Neuronal stem cell (in vitro differentiated cells): ENCODE data around the gene EPHA2.

Experiments
- DNase-seq: peaks from one replicate; pipeline ENCODE4 v3.0.0-alpha.2; 2013; ENCODE audit warnings: low spot score
- H2AFZ ChIP-seq: one replicate; pipeline ENCODE4 v1.6.1; 2013; ENCODE audit warnings: mild to moderate bottlenecking, low read length, inconsistent platforms
- H2AK5ac ChIP-seq: 2 replicates; pipeline ENCODE4 v1.6.1; 2013; ENCODE audit warnings: low read depth, mild to moderate bottlenecking, inconsistent platforms, low read length, moderate library complexity, mixed read lengths
- H2BK120ac ChIP-seq: 2 replicates; pipeline ENCODE4 v1.6.1; 2013; ENCODE audit warnings: low read depth, mild to moderate bottlenecking, inconsistent platforms, low read length, moderate library complexity, mixed read lengths
- H2BK12ac ChIP-seq: one replicate; pipeline ENCODE4 v1.6.1; 2013; ENCODE audit warnings: low read length, inconsistent platforms
- H2BK15ac ChIP-seq: 2 replicates; pipeline ENCODE4 v1.6.1; 2013; ENCODE audit warnings: mild to moderate bottlenecking, low read length, inconsistent platforms, mixed read lengths
- H2BK5ac ChIP-seq: one replicate; pipeline ENCODE4 v1.6.1; 2013; ENCODE audit warnings: inconsistent platforms, mild to moderate bottlenecking, low read length, moderate library complexity
- H3K14ac ChIP-seq: one replicate; pipeline ENCODE4 v1.6.1; 2013; ENCODE audit warnings: low read length, inconsistent platforms
- H3K18ac ChIP-seq: 2 replicates; pipeline ENCODE4 v1.6.1; 2013; ENCODE audit warnings: low read length, inconsistent platforms
- H3K23ac ChIP-seq: 2 replicates; pipeline ENCODE4 v1.6.1; 2013; ENCODE audit warnings: low read depth, mild to moderate bottlenecking, mixed read lengths, low read length, inconsistent platforms; ENCODE audit not compliant: poor library complexity
- H3K27ac ChIP-seq: replicated peaks from 3 replicates; pipeline ENCODE4 v1.5.1; 2013; ENCODE audit warnings: low read length, inconsistent platforms
- H3K27me3 ChIP-seq, 3 experiments: 2 replicates each; pipeline ENCODE4 v1.6.1; 2013; ENCODE audit warnings: low read length in 3 of 3, mild to moderate bottlenecking in 2 of 3, inconsistent platforms in 1 of 3, low read depth in 1 of 3, mixed read lengths in 1 of 3, moderate library complexity in 1 of 3; ENCODE audit not compliant: control insufficient read depth in 3 of 3, insufficient read depth in 3 of 3
- H3K36me3 ChIP-seq, 2 donors: replicated peaks in 1 of 2; 2 replicates each; pipeline ENCODE4 v1.6.1; 2013; ENCODE audit warnings: low read length in 2 of 2; ENCODE audit not compliant: control insufficient read depth in 2 of 2, insufficient read depth in 2 of 2
- H3K4ac ChIP-seq: 2 replicates; pipeline ENCODE4 v1.6.1; 2013; ENCODE audit warnings: inconsistent platforms, mild to moderate bottlenecking, low read length, moderate library complexity
- H3K4me1 ChIP-seq, 2 donors: 1 replicate in 1 of 2; 2 replicates in 1 of 2; pipeline ENCODE4 v1.6.1; 2013; ENCODE audit warnings: low read length in 2 of 2, low read depth in 1 of 2; ENCODE audit not compliant: control insufficient read depth in 2 of 2, insufficient read depth in 1 of 2
- H3K4me2 ChIP-seq: one replicate; pipeline ENCODE4 v1.6.1; 2013; ENCODE audit warnings: mild to moderate bottlenecking, low read length, inconsistent platforms; ENCODE audit not compliant: insufficient read depth, poor library complexity, severe bottlenecking
- H3K4me3 ChIP-seq, 2 donors: 2 replicates each; pipeline ENCODE4 v1.5.1; 2013; ENCODE audit warnings: low read length in 2 of 2, mild to moderate bottlenecking in 2 of 2, inconsistent platforms in 1 of 2, moderate library complexity in 1 of 2
- H3K79me1 ChIP-seq: one replicate; pipeline ENCODE4 v1.6.1; 2013; ENCODE audit warnings: low read depth, mild to moderate bottlenecking, inconsistent platforms, low read length, moderate library complexity
- H3K9ac ChIP-seq: one replicate; pipeline ENCODE4 v1.6.1; 2013; ENCODE audit warnings: mild to moderate bottlenecking, low read depth, low read length, inconsistent platforms; ENCODE audit not compliant: poor library complexity
- H3K9me3 ChIP-seq, 2 donors: replicated peaks in 1 of 2; 2 replicates each; pipeline versions ENCODE3 to v1.6.1; 2013; ENCODE audit warnings: low read length in 2 of 2, mild to moderate bottlenecking in 2 of 2, inconsistent platforms in 1 of 2, low read depth in 1 of 2, mixed read lengths in 1 of 2, moderate library complexity in 1 of 2; ENCODE audit not compliant: control insufficient read depth in 2 of 2, insufficient read depth in 1 of 2
- H4K8ac ChIP-seq: one replicate; pipeline ENCODE4 v1.6.1; 2013; ENCODE audit warnings: low read depth, mild to moderate bottlenecking, inconsistent platforms, low read length, moderate library complexity
- H4K91ac ChIP-seq: one replicate; pipeline ENCODE4 v1.6.1; 2013; ENCODE audit warnings: low read length, low read depth, mild to moderate bottlenecking, inconsistent platforms; ENCODE audit not compliant: poor library complexity
- WGBS, 2 donors: extraction: QIAGEN DNeasy Blood & Tissue Kit; methylation state at CpG; one replicate each; pipeline ENCODE4 v1.1.7; 2013; ENCODE audit warnings: missing lambda C conversion rate in 2 of 2, mixed read lengths in 1 of 2; ENCODE audit not compliant: insufficient read length in 2 of 2, insufficient replicate concordance in 1 of 2; ENCODE audit errors: extremely low coverage in 2 of 2; 5-methylcytosine and 5-hydroxymethylcytosine counted together

The EPHA2 gene

DNA sequence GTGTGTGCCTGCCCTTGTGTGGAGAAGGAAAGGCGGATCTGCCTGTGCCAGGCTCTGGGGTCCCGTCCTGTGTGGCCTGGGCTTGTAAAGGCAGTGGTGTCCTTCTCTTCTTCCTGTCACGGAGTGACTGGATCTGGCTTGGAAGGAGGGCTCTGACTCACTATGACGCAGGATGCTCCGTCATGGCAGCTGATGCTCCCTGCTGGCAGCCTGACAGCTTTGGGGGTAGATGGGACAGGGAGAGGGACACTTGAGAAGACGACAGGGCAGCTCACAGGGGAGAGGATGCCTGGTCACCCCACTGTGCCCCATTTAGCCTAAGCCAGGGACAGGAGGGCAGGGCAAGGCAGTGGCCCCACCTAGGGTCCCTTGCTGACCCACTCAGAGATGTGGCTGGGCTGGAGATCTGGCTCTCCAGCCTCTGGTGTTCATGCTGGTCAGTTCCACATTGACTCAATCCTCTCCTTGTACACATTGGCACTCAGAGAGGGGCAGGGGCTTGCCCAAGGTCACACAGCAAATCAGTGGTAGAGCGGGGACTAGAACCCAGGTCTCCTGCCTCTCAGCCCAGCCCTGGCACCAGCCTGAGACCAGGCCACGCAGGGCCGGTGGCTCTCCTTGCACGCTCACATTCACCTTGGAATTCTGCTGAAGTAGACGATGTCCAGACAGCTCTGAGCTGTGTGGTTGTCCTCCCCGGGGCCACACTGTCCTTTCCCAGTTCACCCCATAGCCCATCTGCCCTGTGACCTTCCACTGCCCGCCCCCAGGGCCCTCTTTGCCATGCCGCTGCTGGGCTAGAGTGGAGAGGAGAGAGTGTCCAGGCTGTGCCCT lies 79.6 kb downstream of the EPHA2 start:
- WGBS, 2 donors: no CpG with 5 or more reads among the region's 14 CpGs
- peak overlapping the region; percentile 68 for H2BK12ac ChIP-seq
- H3K36me3 ChIP-seq: no peaks in the 10 kb centered on the region
- H2AFZ ChIP-seq: no peak overlapping the region
- H3K9me3 ChIP-seq: peaks cover 0 to 2% of the 10 kb centered on the region in 2 donors
- H2BK120ac ChIP-seq: no peak overlapping the region
- no peak overlapping the region for H3K27ac ChIP-seq
- H2AK5ac ChIP-seq: peak overlapping the region; percentile 28
- H4K8ac ChIP-seq: no peak overlapping the region
- no peak overlapping the region for H3K4me2 ChIP-seq
- H2BK5ac ChIP-seq: no peak overlapping the region
- H3K18ac ChIP-seq: peak overlapping the region; percentile 58
- H3K4me3 ChIP-seq: no peak overlapping the region
- H3K27me3 ChIP-seq: peaks cover 0 to 52% (median 8%) of the 10 kb centered on the region in 3 experiments
- peak overlapping the region; percentile 46 for H2BK15ac ChIP-seq
- H4K91ac ChIP-seq: no peak overlapping the region
- H3K14ac ChIP-seq: peak overlapping the region; percentile 63
- H3K4me1 ChIP-seq: peaks cover 15 to 16% of the 10 kb centered on the region in 2 donors
- H3K9ac ChIP-seq: peak overlapping the region; percentile 39
- DNase-seq: no peak
- no peak overlapping the region for H3K4ac ChIP-seq
- H3K23ac ChIP-seq: peak overlapping the region; percentile 11
- no peaks in the 10 kb centered on the region for H3K79me1 ChIP-seq

DNA sequence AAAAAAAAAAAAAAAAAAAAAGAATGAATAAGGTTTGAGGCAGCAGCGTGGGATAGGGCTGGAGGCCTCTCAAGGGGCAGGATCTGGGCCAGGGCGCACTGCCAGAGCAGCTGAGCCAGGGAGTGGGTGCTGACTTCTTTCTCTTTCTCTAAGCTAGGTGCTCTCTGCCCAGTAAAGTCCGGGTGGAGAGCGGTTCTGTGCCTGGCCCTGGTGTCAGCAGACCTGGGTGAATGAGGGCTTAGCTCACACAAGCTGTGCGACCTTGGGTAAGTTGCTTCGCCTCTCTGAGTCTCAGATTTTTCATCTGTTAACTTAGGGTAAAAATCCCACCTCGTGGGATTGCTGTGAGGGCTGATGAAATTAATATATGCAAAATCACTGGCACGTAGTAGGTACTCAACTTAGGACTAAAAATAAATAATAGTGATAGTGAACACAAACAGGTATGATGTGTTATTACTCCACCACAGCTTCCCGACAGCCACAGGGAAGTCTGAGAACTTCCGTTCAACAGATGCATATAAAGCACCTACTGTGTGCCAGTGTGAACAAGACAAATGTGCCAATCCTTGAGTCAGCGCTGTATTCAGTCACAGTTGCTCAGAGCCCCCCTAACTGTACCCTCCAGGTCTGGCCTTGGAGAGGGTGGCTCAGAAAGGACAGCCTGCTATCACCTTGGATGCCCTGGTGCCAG lies 80.4 kb downstream of the EPHA2 start:
- Histone ChIP-seq H3K4ac (no peak overlapping the region), H3K4me1 (peaks cover 15 to 16% of the 10 kb centered on the region in 2 donors), H3K14ac (no peak overlapping the region), H3K36me3 (no peaks in the 10 kb centered on the region), H3K4me2 (no peak overlapping the region), H3K79me1 (no peaks in the 10 kb centered on the region), H2BK5ac (no peak overlapping the region), H3K18ac (peak overlapping the region; percentile 58), H3K4me3 (no peak overlapping the region), H2BK120ac (no peak overlapping the region), H3K27ac (no peak overlapping the region), H2AFZ (no peak overlapping the region), H2BK12ac (peak overlapping the region; percentile 68), H3K9me3 (peaks cover 0 to 2% of the 10 kb centered on the region in 2 donors), H4K8ac (no peak overlapping the region), H3K23ac (peak overlapping the region; percentile 11), H3K27me3 (peaks cover 0 to 52% (median 8%) of the 10 kb centered on the region in 3 experiments), H2AK5ac (peak overlapping the region; percentile 34), H2BK15ac (peak overlapping the region; percentile 64), H3K9ac (no peak overlapping the region), H4K91ac (no peak overlapping the region)
- WGBS, 2 donors: no CpG with 5 or more reads among the region's 11 CpGs
- DNase-seq: no peak
